K562 (cell line): Measurements from ENCODE around the gene HAAO. TPM values are rescaled to one million over a fixed set of nuclear protein-coding genes. Genes with fewer than 3 reads are reported as not detected.
A peak's percentile ranks its signal among the peaks of the same experiment; 100 is the strongest.

Experiments
- ATAC-seq: fragments of 200-7000 bp; cut with Tn5 transposase; 3 replicates; pipeline ENCODE4 v1.9.1; 2020; ENCODE audit warnings: moderate library complexity
- BruUV-seq: library from RNA; stranded (reverse); fragments of 400-500 nt; replicated peaks from 2 replicates; lab custom pipeline; 2021; lab: Mats Ljungman, UMichigan
- CTCF ChIA-PET: fragments of 300-600 bp; formaldehyde crosslinking; extraction: SDS; loops from one replicate; lab custom pipeline; 2021; ENCODE audit warnings: low intra/inter-chr PET ratio; lab: Yijun Ruan, JAX
- POLR2A ChIA-PET: fragments of 300-600, 350-650 bp; sonication (Branson Sonifier 250); formaldehyde crosslinking; extraction: SDS; loops from one replicate; lab custom pipeline; 2021; ENCODE audit warnings: antibody characterized with exemption, inconsistent platforms; lab: Yijun Ruan, JAX
- DNase-seq, 4 experiments: peaks; one replicate each; pipeline versions ENCODE4 v3.0.0 to v3.0.0-alpha.2; 2011 to 2018; ENCODE audit warnings: low spot score in 3 of 4, mixed read lengths in 3 of 4; ENCODE audit errors: extremely low read depth in 1 of 4
- FAIRE-seq: peaks from 2 replicates; lab custom pipeline; 2011; peaks lifted over from hg19 to GRCh38; lab: Jason Lieb, UNC
- H2AFZ ChIP-seq: 2 replicates; pipeline ENCODE4 v1.6.0; 2011; ENCODE audit warnings: low read depth, low read length, control low read depth, inconsistent platforms
- H3K27ac ChIP-seq: fragments of 200-600 bp; 3 replicates; pipeline ENCODE4 v1.8.0; 2011; ENCODE audit warnings: low read depth, mild to moderate bottlenecking, control low read depth, inconsistent platforms, low read length, moderate library complexity, mixed read lengths; ENCODE audit errors: extremely low read depth
- H3K27me3 ChIP-seq, 2 experiments: fragments of 300-600 bp in 1 of 2; 2 replicates in 1 of 2; 3 replicates in 1 of 2; pipeline versions ENCODE4 v1.6.0 to v1.8.0; 2011; ENCODE audit warnings: inconsistent platforms in 2 of 2, low read length in 2 of 2, mild to moderate bottlenecking in 1 of 2, mixed read lengths in 1 of 2, moderate library complexity in 1 of 2; ENCODE audit not compliant: control insufficient read depth in 2 of 2, insufficient read depth in 2 of 2
- H3K36me3 ChIP-seq: fragments of 300-600 bp; 3 replicates; pipeline ENCODE4 v1.8.0; 2011; ENCODE audit warnings: mild to moderate bottlenecking, low read length, inconsistent platforms; ENCODE audit not compliant: control insufficient read depth, insufficient read depth
- H3K4me1 ChIP-seq, 2 experiments: fragments of 200-600 bp in 1 of 2; replicated peaks in 1 of 2; 2 replicates in 1 of 2; 3 replicates in 1 of 2; pipeline versions ENCODE4 v1.5.1 to v1.8.0; 2011; ENCODE audit warnings: inconsistent platforms in 2 of 2, low read length in 2 of 2, mild to moderate bottlenecking in 1 of 2, mixed read lengths in 1 of 2, moderate library complexity in 1 of 2; ENCODE audit not compliant: control insufficient read depth in 2 of 2, insufficient read depth in 2 of 2
- H3K4me2 ChIP-seq: 2 replicates; pipeline ENCODE4 v1.6.1; 2011; ENCODE audit warnings: low read length, control low read depth, inconsistent platforms, mixed read lengths; ENCODE audit not compliant: insufficient read depth
- H3K4me3 ChIP-seq: fragments of 200-600 bp; sonication (generic), shearing (Covaris generic); 2 replicates; pipeline ENCODE4 v1.5.1; 2016; ENCODE audit warnings: control low read depth, inconsistent platforms
- H3K79me2 ChIP-seq: fragments of 200-600 bp; 3 replicates; pipeline ENCODE4 v1.8.0; 2011; ENCODE audit warnings: low read length, inconsistent platforms; ENCODE audit not compliant: control insufficient read depth, insufficient read depth
- H3K9ac ChIP-seq, 2 experiments: 2 replicates each; pipeline versions ENCODE4 v1.6.0 to v1.6.1; 2011; ENCODE audit warnings: low read depth in 2 of 2, low read length in 2 of 2, control low read depth in 1 of 2, inconsistent platforms in 1 of 2, mild to moderate bottlenecking in 1 of 2, mixed read lengths in 1 of 2; ENCODE audit not compliant: insufficient read depth in 1 of 2
- H3K9me1 ChIP-seq: one replicate; pipeline ENCODE4 v1.6.0; 2011; ENCODE audit warnings: inconsistent platforms, mild to moderate bottlenecking, low read length, moderate library complexity; ENCODE audit not compliant: control insufficient read depth, insufficient read depth
- H3K9me3 ChIP-seq: replicated peaks from 2 replicates; pipeline ENCODE4 v1.5.1; 2011; ENCODE audit warnings: low read depth, low read length, inconsistent platforms; ENCODE audit not compliant: control insufficient read depth, insufficient read depth
- H4K20me1 ChIP-seq: replicated peaks from 2 replicates; pipeline ENCODE4 v1.6.1; 2011; ENCODE audit warnings: low read length, inconsistent platforms, mixed read lengths; ENCODE audit not compliant: control insufficient read depth, insufficient read depth
- ARID4B ChIP-seq: sonication (generic); formaldehyde crosslinking; IDR thresholded peaks from 2 replicates; pipeline ENCODE4 v1.8.0; 2022; ENCODE audit warnings: mild to moderate bottlenecking, missing genetic modification reagents
- CGGBP1 ChIP-seq: fragments of 250-450 bp; sonication (Bioruptor Pico); IDR thresholded peaks from 2 replicates; pipeline ENCODE4 v1.9.0; 2021; ENCODE audit warnings: mild to moderate bottlenecking
- CREB3L1 ChIP-seq: fragments of 450-650 bp; IDR thresholded peaks from 2 replicates; pipeline ENCODE4 v1.6.1; 2014; ENCODE audit warnings: low read depth, mild to moderate bottlenecking, moderate library complexity, borderline replicate concordance
- ELF2 ChIP-seq: fragments of 250-450 bp; sonication (Bioruptor Pico); IDR thresholded peaks from 2 replicates; pipeline ENCODE4 v1.5.0; 2021; ENCODE audit warnings: mild to moderate bottlenecking
- JUNB ChIP-seq: fragments of 450-650 bp; formaldehyde crosslinking; conservative IDR thresholded peaks from 2 replicates; pipeline ENCODE4 v1.4.0; 2020; ENCODE audit warnings: mild to moderate bottlenecking
- MAFF ChIP-seq: IDR thresholded peaks from 2 replicates; pipeline ENCODE4 v1.6.1; 2012; ENCODE audit warnings: low read length, improper control_type of control experiment
- SRSF3 ChIP-seq: fragments of 200-400 bp; formaldehyde crosslinking; IDR thresholded peaks from 2 replicates; pipeline ENCODE4 v1.6.1; 2016; ENCODE audit warnings: mild to moderate bottlenecking, low read length, moderate library complexity; ENCODE audit not compliant: insufficient read depth
- ZNF23 ChIP-seq: fragments of 250-450 bp; sonication (Bioruptor Pico); IDR thresholded peaks from 2 replicates; pipeline ENCODE4 v1.4.0; 2020; ENCODE audit warnings: mild to moderate bottlenecking
- ZNF696 ChIP-seq: fragments of 250-450 bp; sonication (Bioruptor Pico); conservative IDR thresholded peaks from 2 replicates; pipeline ENCODE4 v1.4.0; 2020; ENCODE audit warnings: mild to moderate bottlenecking, moderate library complexity
- WGBS: fragments of 100-300 bp; shearing (Covaris generic); methylation state at CpG from one replicate; pipeline ENCODE4 v1.1.6; 2016; ENCODE audit warnings: low coverage, mixed read lengths; ENCODE audit not compliant: insufficient coverage; ENCODE audit errors: missing lambda C conversion rate; 5-methylcytosine and 5-hydroxymethylcytosine counted together
- in situ Hi-C: fragments of 300-500 bp; cut with MboI; formaldehyde crosslinking; loops from 4 replicates; pipeline ENCODE4 v1.15.0; 2018; ENCODE audit warnings: inconsistent platforms, mixed read lengths
- intact Hi-C: fragments of 100-400 bp; cut with micrococcal nuclease; formaldehyde crosslinking; loops from 2 replicates; pipeline ENCODE4 v1.14.2; 2022
- polyA plus RNA-seq, 8 experiments: library from polyadenylated mRNA; depleted of rRNA in 4 of 8; stranded (reverse) in 5 of 8; unstranded in 3 of 8; fragments of >200 nt; fragmentation: Nextera tagmentation in 2 of 8; fragmentation: Illumina TruSeq in 1 of 8; extraction: Ambion mirVana in 2 of 8; extraction: Trizol in 1 of 8; gene quantifications; 2 replicates each; pipeline versions ENCODE4 v1.2.1 to v1.2.3, GENCODE V29; 2011 to 2014; ENCODE audit warnings: inconsistent platforms in 1 of 8, missing spikeins in 1 of 8
- total RNA-seq, 7 experiments: library from RNA; depleted of rRNA in 6 of 7; stranded (reverse); fragments of >200 nt in 6 of 7; fragmentation: Illumina TruSeq in 2 of 7; extraction: Trizol in 2 of 7; gene quantifications; 2 replicates each; pipeline versions ENCODE4 v1.2.1 to v1.2.3, GENCODE V29; 2011 to 2021; ENCODE audit warnings: low replicate concordance in 1 of 7

Gene HAAO
- total and polyA plus RNA-seq, 9 of the 15 experiments (the other 6 are each of a cell fraction or from before 2014, with no cell fraction given) = not detected

- Histone ChIP-seq H3K4me3 (no peak overlapping the region), H3K27ac (no peak overlapping the region), H3K27me3 (peaks cover 2 to 47% of the 10 kb centered on the region in 2 experiments; a peak in 4 of 5 replicates), H3K4me1 (peaks cover 0 to 11% of the 10 kb centered on the region in 2 experiments; a peak in 1 of 5 replicates), H3K79me2 (no peaks in the 10 kb centered on the region), H3K9me1 (no peaks in the 10 kb centered on the region), H2AFZ (no peak overlapping the region), H3K36me3 (no peaks in the 10 kb centered on the region), H4K20me1 (no peaks in the 10 kb centered on the region; the same call in 1 of the 2 replicates), H3K9me3 (no peaks in the 10 kb centered on the region)
- in situ Hi-C loops = loop anchor here (25.0 kb wide), 1 partner anchor 277 kb away; no protein-coding TSS in a partner anchor
- DNase-seq = no peak
- CTCF ChIA-PET = no interaction called here
- no peak for ATAC-seq
- no peak for FAIRE-seq
- POLR2A ChIA-PET = interaction anchor here (0.6 to 1.5 kb wide), 2 partner anchors 10 to 67 kb away, joined by 5 to 8 read pairs; no protein-coding TSS in a partner anchor
- TF ChIP-seq SRSF3 (no peak), CREB3L1 (no peak)
- TF ChIP-seq, all 486 proteins: peak for 0
- 20% methylated on average over 2 of the region's 2 CpGs for WGBS
- no TSS peak for BruUV-seq
- intact Hi-C loops = no loop called here
- H3K9ac ChIP-seq = 0 out of 4 replicates have a peak overlapping the region, but pooled peaks of 1 of the 2 experiments have one; percentile 52
- H3K4me2 ChIP-seq = no peak overlapping the region
Measured at GRCh38 chr2:42789751-42790150, 2.6 kb downstream of the HAAO start.

GRCh38 chr2:42788882-42789281, 3.5 kb downstream of the HAAO start:
- BruUV-seq = no TSS peak
- in situ Hi-C loops = loop anchor here (25.0 kb wide), 1 partner anchor 277 kb away; no protein-coding TSS in a partner anchor
- Histone ChIP-seq H3K27me3 (peaks cover 5 to 51% of the 10 kb centered on the region in 2 experiments; a peak in 4 of 5 replicates), H4K20me1 (no peaks in the 10 kb centered on the region; the same call in 1 of the 2 replicates), H3K9me3 (no peaks in the 10 kb centered on the region), H3K4me2 (no peak overlapping the region), H3K4me1 (peaks cover 0 to 11% of the 10 kb centered on the region in 2 experiments; a peak in 1 of 5 replicates), H3K9me1 (no peaks in the 10 kb centered on the region), H3K4me3 (no peak overlapping the region), H3K27ac (no peak overlapping the region), H3K36me3 (no peaks in the 10 kb centered on the region), H3K79me2 (no peaks in the 10 kb centered on the region), H2AFZ (no peak overlapping the region), H3K9ac (peak overlapping the region in 1 of 2 experiments; percentile 52; a peak in 1 of 4 replicates)
- ATAC-seq (no peak), FAIRE-seq (no peak), DNase-seq (no peak)
- ChIA-PET CTCF (no interaction called here), POLR2A (interaction anchor here (1.5 kb wide), 1 partner anchor 11 kb away, joined by 8 read pairs; no protein-coding TSS in a partner anchor)
- 2% methylated on average over 4 of the region's 4 CpGs for WGBS
- intact Hi-C loops = no loop called here
- TF ChIP-seq CGGBP1 (no peak), ZNF23 (CRISPR knock-in tag) (no peak), JUNB (no peak), ELF2 (CRISPR knock-in tag) (no peak), ARID4B (no peak), ZNF696 (CRISPR knock-in tag) (no peak), MAFF (no peak)
